HUES64 (cell line): ENCODE data around the gene COQ8B.
"Not testable (repeated sequence)": the region's sequence is repeated elsewhere in the genome, so short reads cannot be mapped to it uniquely, and the experiment has no call there.

Experiments
- H3K27ac ChIP-seq: 2 replicates; pipeline ENCODE4 v1.7.0; 2013; ENCODE audit warnings: low read depth, low read length, inconsistent platforms
- H3K27me3 ChIP-seq: 2 replicates; pipeline ENCODE4 v1.6.1; 2013; ENCODE audit warnings: mild to moderate bottlenecking, low read length; ENCODE audit not compliant: insufficient read depth
- H3K36me3 ChIP-seq: 2 replicates; pipeline ENCODE4 v1.6.1; 2013; ENCODE audit warnings: mild to moderate bottlenecking, low read length; ENCODE audit not compliant: insufficient read depth
- H3K4me1 ChIP-seq: 2 replicates; pipeline ENCODE4 v1.6.1; 2013; ENCODE audit warnings: mild to moderate bottlenecking, low read length, moderate library complexity; ENCODE audit not compliant: insufficient read depth
- H3K4me3 ChIP-seq: 2 replicates; pipeline ENCODE4 v1.5.1; 2013; ENCODE audit warnings: mild to moderate bottlenecking, low read length, moderate library complexity
- H3K9ac ChIP-seq: 2 replicates; pipeline ENCODE4 v1.6.1; 2013; ENCODE audit warnings: mild to moderate bottlenecking, low read depth, low read length
- H3K9me3 ChIP-seq: 2 replicates; pipeline ENCODE4 v1.6.1; 2013; ENCODE audit warnings: low read depth, low read length; ENCODE audit not compliant: insufficient read depth
- WGBS: fragments of 150-250, 120-280 bp; methylation state at CpG from one replicate; pipeline ENCODE4 v1.1.7; 2013; ENCODE audit warnings: missing lambda C conversion rate; 5-methylcytosine and 5-hydroxymethylcytosine counted together

COQ8B gene

DNA sequence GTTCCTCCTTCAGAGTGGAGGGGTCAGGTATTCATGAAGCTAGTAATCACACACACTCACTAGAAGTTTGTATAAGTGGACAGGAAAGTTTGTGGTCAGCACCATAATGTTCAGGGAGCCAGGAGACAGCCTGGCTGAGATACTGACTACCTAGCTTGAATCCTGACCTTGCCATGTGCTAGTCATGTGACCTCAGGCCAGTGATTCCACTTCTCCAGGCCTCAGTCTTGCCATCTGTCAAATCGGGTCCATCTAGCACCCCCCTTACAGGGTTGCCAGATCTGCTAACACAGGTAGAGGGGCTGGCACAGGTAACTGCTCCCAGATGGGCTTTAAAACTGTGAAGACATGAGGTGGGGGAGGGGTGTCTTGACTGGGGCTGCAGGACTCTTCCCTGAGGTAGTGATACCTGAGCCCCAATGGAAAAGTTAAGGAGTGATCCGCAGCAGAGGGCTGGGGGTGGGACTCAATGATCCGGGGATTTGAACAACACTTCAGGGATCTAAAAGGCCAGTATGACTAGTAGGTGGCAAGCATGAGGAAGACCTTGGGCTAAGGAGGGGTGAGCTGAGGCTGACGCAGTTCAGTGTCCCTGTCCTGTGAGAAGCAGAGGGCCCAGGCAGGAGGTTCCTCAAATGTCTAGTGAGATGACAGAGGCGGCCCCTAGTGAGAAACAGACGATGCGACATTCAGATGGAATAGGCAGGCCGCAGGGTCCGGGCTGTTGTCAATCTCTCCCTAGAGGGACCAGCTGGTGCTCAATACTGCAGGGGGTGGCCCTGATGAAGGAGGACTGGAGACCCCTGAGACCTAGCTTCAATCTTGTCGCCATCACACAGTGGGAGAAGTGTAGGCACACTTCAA is 25.1 kb upstream of the COQ8B start:
- no peak overlapping the region for H3K4me3 ChIP-seq
- H3K27ac ChIP-seq: no peak overlapping the region
- WGBS: 92% methylated on average over 10 of the region's 10 CpGs
- H3K36me3 ChIP-seq: peaks cover 39% of the 10 kb centered on the region
- H3K4me1 ChIP-seq: peaks cover 8% of the 10 kb centered on the region
- no peak overlapping the region; the same call in 1 of the 2 replicates for H3K9ac ChIP-seq
- no peaks in the 10 kb centered on the region for H3K27me3 ChIP-seq
- no peaks in the 10 kb centered on the region for H3K9me3 ChIP-seq

DNA sequence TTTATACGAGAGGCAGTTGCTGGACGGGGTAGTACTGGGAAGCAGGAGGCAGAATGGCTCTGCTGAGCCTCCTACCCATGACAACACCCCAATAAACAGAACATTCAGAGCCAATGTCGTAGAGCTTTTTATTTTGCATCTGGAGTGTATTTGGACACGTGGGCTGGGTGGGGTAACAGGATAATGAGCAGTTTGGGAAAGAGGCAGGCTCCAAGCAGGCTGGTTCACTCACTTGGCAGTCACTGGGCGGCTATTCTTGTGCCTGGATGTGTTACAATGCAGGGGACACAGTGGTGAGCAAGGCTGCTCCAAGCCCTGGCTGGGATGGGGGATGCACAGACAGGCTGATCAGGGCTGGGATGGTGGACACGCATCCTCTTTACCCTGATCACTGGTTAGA is 24.1 kb upstream of the COQ8B start:
- no peaks in the 10 kb centered on the region for H3K9me3 ChIP-seq
- WGBS: 86% methylated on average over 6 of the region's 6 CpGs
- no peak overlapping the region for H3K4me3 ChIP-seq
- no peaks in the 10 kb centered on the region for H3K27me3 ChIP-seq
- peaks cover 8% of the 10 kb centered on the region for H3K4me1 ChIP-seq
- H3K27ac ChIP-seq: no peak overlapping the region
- H3K9ac ChIP-seq: no peak overlapping the region
- peaks cover 43% of the 10 kb centered on the region for H3K36me3 ChIP-seq

DNA sequence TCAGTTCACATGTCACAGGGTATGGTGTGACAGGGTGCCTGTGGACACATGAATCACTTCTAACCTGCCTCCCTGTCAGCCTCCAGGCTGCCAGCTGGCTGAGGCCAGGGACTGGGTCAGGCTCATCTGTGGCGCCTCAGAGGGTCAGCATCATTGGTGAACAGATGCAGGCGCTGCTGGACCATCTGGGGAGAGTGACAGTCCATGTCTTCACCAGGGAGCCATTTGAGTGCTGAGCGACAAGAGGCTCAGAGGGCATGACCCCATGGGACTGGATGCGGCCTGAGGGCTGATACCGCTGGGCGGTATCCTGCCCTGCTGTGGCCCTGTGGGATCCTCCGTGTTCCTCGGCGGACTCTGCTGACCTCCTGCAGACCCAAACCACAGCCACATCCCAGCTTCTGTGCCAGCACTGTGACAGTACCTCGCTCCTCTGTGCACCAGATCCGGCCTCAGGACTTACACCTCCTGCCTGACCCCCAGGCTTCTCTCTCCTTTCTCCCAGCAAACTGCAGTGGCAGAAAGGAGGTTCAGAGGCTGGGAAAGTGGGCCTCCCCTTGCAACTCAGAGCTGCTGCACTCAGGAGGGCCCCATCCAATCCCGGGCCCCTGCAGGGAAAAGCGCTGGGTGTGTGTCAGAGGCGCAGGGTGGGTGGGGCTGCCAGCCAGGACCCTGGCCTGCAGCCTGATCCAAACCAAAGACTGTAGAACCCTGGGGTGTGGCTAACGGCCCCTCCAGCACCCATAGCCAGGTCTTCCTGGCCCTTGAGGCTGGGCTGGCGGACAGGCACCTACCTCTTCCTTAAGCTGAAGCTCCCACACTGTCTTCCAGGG is 23.4 kb upstream of the COQ8B start:
- no peaks in the 10 kb centered on the region for H3K27me3 ChIP-seq
- 85% methylated on average over 16 of the region's 16 CpGs for WGBS
- peaks cover 49% of the 10 kb centered on the region for H3K36me3 ChIP-seq
- H3K27ac ChIP-seq: no peak overlapping the region
- no peak overlapping the region for H3K4me3 ChIP-seq
- no peaks in the 10 kb centered on the region for H3K9me3 ChIP-seq
- H3K9ac ChIP-seq: no peak overlapping the region
- peaks cover 4% of the 10 kb centered on the region for H3K4me1 ChIP-seq

DNA sequence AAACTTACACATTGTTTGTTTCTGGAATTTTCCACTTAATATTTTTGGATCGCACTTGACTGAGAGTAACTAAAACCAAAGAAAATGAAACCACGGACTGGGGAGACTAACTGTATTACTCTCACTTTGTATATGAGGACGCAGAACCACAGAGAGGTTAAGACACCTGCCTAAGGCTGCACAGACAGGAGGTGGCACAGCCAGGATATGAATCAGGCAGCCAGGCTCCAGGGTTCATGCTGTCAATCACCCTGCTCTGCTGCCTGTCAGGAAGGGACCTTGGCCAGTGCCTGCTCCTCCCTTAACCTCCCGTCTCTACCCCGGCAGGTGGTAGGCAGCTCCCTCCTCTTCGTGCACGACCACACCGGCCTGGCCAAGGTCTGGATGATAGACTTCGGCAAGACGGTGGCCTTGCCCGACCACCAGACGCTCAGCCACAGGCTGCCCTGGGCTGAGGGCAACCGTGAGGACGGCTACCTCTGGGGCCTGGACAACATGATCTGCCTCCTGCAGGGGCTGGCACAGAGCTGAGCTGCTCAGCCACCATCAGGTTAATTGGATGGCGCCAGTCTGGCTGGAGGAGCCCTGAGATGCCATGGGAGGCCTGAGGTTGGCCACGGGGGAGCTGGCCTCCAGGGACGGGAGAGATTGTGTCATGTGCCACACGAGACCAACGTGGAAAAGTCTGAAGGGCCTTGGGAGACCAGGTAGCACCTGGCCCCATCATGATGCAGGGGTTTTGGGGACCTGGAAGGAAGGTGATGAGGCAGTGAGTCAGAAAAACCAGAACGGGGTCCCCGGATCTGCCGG is 22.5 kb upstream of the COQ8B start:
- Histone ChIP-seq H3K4me1 (no peaks in the 10 kb centered on the region), H3K27me3 (no peaks in the 10 kb centered on the region), H3K27ac (no peak overlapping the region), H3K4me3 (no peak overlapping the region), H3K9ac (no peak overlapping the region), H3K9me3 (no peaks in the 10 kb centered on the region), H3K36me3 (peaks cover 55% of the 10 kb centered on the region)
- WGBS: 91% methylated on average over 22 of the region's 22 CpGs

DNA sequence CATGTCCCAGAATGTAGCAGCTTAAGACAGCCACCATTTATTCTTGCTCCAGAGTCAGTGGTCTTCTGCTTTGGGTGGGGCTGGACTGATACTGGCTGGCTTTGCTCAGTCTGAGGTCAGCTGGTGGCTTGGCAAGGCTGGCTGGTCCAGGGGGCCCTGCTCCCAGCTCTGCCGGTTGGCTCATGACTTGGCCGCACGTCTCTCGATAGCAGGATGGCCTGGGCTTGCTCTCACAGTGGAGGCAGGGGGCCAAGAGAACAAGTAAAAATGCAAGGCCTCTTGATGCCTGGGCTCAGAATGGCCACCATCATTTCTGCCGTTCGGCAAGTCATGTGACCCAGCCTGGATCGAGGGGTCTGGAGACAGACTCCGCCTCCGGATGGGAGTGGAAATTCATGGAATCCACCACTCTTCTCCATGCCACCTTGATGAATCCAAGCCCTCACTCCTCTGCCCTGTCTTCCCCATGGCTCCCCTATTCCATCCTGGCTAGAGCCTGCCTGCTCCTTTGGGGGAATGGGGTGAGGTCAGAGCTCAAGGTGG is 20.5 kb upstream of the COQ8B start:
- peaks cover 69% of the 10 kb centered on the region for H3K36me3 ChIP-seq
- 91% methylated on average over 9 of the region's 9 CpGs for WGBS
- H3K4me1 ChIP-seq: no peaks in the 10 kb centered on the region
- no peaks in the 10 kb centered on the region for H3K9me3 ChIP-seq
- H3K27ac ChIP-seq: no peak overlapping the region
- H3K9ac ChIP-seq: no peak overlapping the region
- H3K27me3 ChIP-seq: no peaks in the 10 kb centered on the region
- H3K4me3 ChIP-seq: no peak overlapping the region

DNA sequence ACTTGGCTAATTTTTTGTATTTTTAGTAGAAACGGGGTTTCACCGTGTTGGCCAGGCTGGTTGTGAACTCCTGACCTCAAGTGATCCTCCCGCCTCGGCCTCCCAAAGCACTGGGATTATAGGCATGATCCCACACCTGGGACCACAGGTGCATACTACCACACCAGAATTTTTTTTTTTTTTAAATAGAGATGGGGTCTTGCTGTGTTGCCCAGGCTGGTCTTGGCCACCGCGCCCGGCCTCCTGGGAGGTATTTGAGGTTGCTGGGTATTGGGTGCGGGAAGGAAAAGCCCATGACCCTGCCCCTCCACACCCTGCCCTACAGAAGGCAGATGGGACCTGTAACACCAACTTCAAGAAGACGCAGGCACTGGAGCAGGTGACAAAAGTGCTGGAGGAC is 20.0 kb upstream of the COQ8B start:
- H3K4me1 ChIP-seq: no peaks in the 10 kb centered on the region
- WGBS: 82% methylated on average over 5 of the region's 9 CpGs
- no peak overlapping the region for H3K4me3 ChIP-seq
- no peaks in the 10 kb centered on the region for H3K9me3 ChIP-seq
- no peak overlapping the region for H3K9ac ChIP-seq
- peaks cover 70% of the 10 kb centered on the region for H3K36me3 ChIP-seq
- H3K27me3 ChIP-seq: no peaks in the 10 kb centered on the region
- H3K27ac ChIP-seq: no peak overlapping the region

DNA sequence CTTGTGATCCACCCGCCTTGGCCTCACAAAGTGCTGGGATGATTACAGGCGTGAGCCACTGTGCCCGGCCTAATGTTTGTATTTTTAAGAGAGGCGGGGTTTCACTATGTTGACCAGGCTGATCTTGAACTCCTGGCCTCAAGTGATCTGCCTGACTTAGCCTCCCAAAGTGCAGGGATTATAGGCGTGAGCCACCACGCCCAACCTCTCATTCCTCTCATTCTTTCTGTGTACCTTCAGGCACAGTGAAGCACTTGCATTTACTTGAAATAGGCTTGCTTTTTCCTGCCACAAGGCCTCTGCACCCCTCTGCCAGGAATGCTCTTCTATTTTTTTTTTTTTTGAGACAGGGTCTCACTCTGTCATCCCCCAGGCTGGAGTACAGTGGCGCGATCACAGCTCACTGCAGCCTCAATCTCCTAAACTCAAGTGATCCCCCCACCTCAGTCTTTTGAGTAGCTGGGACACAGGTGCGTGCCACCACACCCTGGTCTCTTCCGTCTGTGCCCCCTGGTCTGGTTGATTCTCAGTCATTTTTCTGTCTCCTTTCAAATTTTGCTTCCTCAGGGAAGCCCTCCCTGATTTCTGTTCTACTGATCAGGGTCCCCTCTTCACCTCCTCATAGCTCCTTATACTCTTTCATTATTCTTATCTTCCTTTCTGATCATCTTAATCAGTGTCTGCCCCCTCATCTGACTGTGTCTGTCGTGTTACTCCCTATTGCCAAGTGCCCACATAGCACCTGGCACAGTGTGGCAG is 18.5 kb upstream of the COQ8B start:
- Histone ChIP-seq H3K4me1 (no peaks in the 10 kb centered on the region), H3K9ac (no peak overlapping the region), H3K27me3 (no peaks in the 10 kb centered on the region), H3K36me3 (peaks cover 76% of the 10 kb centered on the region), H3K4me3 (no peak overlapping the region), H3K27ac (no peak overlapping the region), H3K9me3 (no peaks in the 10 kb centered on the region)
- WGBS: 92% methylated on average over 11 of the region's 11 CpGs

DNA sequence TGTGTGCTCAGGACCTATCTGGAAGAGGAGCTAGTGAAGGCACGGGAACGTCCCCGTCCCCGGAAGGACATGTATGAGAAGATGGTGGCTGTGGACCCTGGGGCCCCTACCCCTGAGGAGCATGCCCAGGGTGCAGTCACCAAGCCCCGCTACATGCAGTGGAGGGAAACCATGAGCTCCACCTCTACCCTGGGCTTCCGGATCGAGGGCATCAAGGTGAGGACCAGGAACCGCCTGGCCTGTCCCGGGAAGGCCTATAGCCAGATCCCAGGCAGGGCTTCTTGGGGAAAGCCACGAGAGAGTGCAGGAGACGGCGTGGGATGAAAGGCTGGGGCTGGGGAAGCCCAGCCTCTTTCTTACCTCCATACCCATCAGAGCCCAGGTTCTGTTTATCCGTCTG is 16.5 kb upstream of the COQ8B start:
- H3K4me3 ChIP-seq: no peak overlapping the region
- no peak overlapping the region for H3K9ac ChIP-seq
- H3K9me3 ChIP-seq: no peaks in the 10 kb centered on the region
- no peaks in the 10 kb centered on the region for H3K4me1 ChIP-seq
- no peak overlapping the region for H3K27ac ChIP-seq
- H3K27me3 ChIP-seq: no peaks in the 10 kb centered on the region
- peaks cover 76% of the 10 kb centered on the region for H3K36me3 ChIP-seq
- 94% methylated on average over 13 of the region's 13 CpGs for WGBS

DNA sequence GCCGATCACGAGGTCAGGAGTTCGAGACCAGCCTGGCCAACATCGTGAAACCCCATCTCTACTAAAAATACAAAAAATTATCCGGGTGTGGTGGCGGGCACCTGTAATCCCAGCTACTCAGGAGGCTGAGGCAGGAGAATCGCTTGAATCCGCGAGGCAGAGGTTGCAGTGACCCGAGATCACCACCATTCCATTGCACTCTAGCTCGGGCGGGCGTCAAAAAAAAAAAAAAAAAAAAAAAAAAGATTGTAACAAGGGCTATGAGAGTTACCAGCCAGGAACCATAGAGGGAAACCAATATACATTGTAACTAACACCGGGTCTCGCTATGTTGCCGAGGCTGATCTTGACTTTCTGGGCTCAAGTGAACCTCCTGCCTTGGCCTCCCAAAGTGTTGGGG is 15.6 kb upstream of the COQ8B start:
- not testable (repeated sequence) for H3K9me3 ChIP-seq, H3K27me3 ChIP-seq, H3K4me3 ChIP-seq, H3K4me1 ChIP-seq, H3K9ac ChIP-seq, H3K27ac ChIP-seq
- H3K36me3 ChIP-seq: peaks cover 80% of the 10 kb centered on the region
- 95% methylated on average over 15 of the region's 16 CpGs for WGBS

DNA sequence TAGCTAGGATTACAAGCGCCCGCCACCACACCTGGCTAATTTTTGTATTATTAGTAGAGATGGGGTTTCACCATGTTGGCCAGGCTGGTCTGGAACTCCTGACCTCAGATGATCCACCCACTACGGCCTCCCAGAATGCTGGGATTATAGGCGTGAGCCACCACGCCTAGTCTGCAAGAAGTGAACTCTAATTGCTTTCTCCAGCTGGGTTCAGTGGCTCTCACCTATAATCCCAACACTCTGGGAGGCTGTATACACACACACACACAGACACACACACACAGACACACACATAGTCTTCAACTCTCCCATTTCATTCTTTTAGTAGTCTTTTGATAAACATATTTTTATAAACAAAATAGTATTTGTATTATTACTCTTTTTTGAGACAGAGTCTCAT is 13.4 kb upstream of the COQ8B start:
- not testable (repeated sequence) for H3K27ac ChIP-seq, H3K9me3 ChIP-seq, H3K27me3 ChIP-seq, H3K9ac ChIP-seq, H3K4me1 ChIP-seq, H3K4me3 ChIP-seq
- H3K36me3 ChIP-seq: peaks cover 79% of the 10 kb centered on the region
- 91% methylated on average over 5 of the region's 5 CpGs for WGBS
